Measurements from ENCODE around the gene HSPB7.

DNA sequence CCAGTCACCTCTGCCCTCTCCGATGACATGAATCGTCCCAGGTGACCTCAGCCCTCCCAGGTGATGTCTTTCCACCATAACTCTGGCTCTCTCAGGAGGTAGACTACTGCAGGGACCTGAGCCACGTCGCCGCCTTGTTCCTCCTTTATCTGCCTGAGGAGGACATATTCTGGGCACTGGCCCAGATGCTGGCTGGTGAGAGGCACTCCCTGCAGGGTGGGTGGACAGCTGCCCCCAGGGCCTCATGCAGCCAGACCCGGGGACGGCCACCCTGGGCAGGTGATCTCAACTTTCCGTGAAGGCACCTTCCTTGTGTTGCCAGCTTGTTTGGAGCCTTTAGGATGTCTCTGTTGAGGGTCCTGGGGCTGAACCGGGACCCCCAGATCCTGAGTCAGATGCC is 28.1 kb downstream of the HSPB7 start:
- TF ChIP-seq, protein P1, sequence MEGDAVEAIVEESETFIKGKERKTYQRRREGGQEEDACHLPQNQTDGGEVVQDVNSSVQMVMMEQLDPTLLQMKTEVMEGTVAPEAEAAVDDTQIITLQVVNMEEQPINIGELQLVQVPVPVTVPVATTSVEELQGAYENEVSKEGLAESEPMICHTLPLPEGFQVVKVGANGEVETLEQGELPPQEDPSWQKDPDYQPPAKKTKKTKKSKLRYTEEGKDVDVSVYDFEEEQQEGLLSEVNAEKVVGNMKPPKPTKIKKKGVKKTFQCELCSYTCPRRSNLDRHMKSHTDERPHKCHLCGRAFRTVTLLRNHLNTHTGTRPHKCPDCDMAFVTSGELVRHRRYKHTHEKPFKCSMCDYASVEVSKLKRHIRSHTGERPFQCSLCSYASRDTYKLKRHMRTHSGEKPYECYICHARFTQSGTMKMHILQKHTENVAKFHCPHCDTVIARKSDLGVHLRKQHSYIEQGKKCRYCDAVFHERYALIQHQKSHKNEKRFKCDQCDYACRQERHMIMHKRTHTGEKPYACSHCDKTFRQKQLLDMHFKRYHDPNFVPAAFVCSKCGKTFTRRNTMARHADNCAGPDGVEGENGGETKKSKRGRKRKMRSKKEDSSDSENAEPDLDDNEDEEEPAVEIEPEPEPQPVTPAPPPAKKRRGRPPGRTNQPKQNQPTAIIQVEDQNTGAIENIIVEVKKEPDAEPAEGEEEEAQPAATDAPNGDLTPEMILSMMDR (IDR thresholded peaks at IDR 0.05; ENCODE audit: insufficient read depth, low read length, poor library complexity, severe bottlenecking) = no peak
- TF ChIP-seq EZH2phosphoT487 (conservative IDR thresholded peaks at IDR 0.05; ENCODE audit: low read length) = no peak
